ENCODE data around the gene FOXP1. TPM values are rescaled to one million over a fixed set of nuclear protein-coding genes. Genes with fewer than 3 reads are reported as not detected.
A peak's percentile ranks its signal among the peaks of the same experiment; 100 is the strongest.

FOXP1 gene
- total RNA-seq, result 100 to 1,000 TPM; 377 to 395 TPM
- total RNA-seq, result 120 to 182 reads per million in 2 donors

DNA sequence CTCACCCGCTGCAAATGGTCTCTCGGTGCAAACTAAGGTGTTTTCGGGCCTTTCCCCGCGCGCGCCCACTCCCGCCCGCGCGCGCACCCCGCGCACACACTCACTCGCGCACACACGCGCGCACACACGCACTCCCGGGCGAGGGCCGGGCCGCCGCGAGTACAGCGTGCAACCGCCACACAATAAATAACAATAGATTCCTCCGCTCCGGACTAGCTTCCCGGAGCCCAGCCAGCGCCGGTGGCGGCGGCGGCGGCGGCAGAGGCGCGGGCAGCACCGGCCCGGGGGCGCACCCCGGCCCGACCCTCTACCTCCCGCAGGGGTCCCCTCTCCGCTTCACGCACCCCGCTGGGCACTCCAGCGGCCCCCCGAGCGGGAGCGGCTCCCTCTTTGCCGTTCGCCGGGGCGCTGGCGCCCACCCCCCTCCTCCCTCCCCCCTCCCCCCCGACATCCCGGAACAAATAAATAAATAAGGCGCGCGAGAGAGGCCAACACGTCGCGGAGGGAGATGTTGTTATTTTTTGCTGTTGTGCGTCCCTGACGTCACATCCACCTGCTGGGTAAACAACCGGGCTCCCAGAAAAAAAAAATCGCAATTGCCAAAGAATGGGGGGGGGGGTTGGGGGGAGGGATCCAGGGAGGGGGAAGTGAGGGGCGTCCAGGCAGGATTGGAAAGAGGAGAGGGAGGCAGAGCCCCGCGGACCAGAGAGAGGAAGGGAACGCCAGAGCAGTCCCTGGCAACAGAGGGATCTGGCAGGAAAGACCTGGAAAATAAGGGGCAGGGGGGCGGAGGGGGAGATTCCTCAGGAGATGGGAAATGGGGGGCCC lies at the start of gene FOXP1:
Gene FOXP1 (minus strand): TSS at position 163 of the 828 bp plus-strand sequence. CDS start 385,347 bp downstream, outside the sequence.
- peaks cover 32% of the 10 kb centered on the region for H3K4me1 Mint-ChIP-seq
- peak within 1 kb of the TSS; percentile 95 for H3K27ac Mint-ChIP-seq
- peaks cover 5% of the 10 kb centered on the region for H3K36me3 Mint-ChIP-seq (ENCODE audit: low read depth)

DNA sequence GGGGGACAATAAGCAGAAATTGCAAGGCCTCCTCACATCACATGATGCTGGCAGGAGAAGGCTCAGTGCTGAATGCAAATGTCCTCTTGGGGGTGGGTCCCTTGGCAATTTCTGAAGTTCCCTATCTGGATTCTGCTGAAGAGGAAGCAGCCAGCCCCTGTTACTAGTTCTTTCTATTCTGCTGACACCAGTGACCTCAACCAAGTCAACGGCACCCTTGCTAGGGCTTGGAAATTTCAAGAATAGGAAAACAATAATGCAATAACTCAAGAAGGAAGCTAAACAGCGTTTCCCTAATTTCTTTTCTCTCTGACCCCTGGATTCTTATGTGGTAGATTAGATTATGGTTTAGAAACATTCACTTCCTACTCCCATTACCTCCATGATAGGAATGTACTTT lies 46.2 kb upstream of the FOXP1 start:
- H3K9me3 ChIP-seq (ENCODE audit: control insufficient read depth, low read length, poor library complexity, severe bottlenecking), result no peaks in the 10 kb centered on the region
- DNase-seq, result no peak
- no peaks in the 10 kb centered on the region for H3K36me3 Mint-ChIP-seq (ENCODE audit: low read depth)
- ATAC-seq, result no peak
- H3K4me3 Mint-ChIP-seq, result no peak overlapping the region
- H3K4me1 Mint-ChIP-seq, result no peaks in the 10 kb centered on the region
- no peaks in the 10 kb centered on the region for H3K27me3 Mint-ChIP-seq
- no peak overlapping the region for H3K27ac Mint-ChIP-seq

More for the DNA sequence above, at the start of gene FOXP1:
- Mint-ChIP-seq H3K27me3 (no peaks in the 10 kb centered on the region), H3K4me3 (peak within 1 kb of the TSS; percentile 98)
- no peaks in the 10 kb centered on the region for H3K9me3 ChIP-seq (ENCODE audit: control insufficient read depth, low read length, poor library complexity, severe bottlenecking)
- DNase-seq (peak; percentile 58 to 70 (median 61)), ATAC-seq (peak; percentile 75)

DNA sequence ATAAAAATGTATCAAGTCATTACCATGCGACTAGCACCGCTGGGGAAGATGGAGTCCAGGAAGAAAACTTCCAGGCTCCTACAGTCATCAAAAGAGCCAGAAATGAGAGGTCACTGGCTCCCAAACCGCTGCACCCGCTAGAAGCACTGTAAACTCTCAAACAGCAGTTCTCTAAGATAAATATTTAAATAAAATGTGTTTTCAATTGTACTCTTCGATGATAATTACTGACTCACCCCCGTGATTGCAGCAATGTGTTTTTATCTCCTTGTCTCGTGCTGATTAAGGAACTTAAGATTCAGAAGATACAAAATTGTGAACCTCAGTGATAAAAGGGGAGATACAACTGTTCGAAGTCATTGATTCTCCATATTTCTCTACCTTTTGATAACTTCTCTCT lies 45.8 kb upstream of the FOXP1 start:
- no peak for ATAC-seq

DNA sequence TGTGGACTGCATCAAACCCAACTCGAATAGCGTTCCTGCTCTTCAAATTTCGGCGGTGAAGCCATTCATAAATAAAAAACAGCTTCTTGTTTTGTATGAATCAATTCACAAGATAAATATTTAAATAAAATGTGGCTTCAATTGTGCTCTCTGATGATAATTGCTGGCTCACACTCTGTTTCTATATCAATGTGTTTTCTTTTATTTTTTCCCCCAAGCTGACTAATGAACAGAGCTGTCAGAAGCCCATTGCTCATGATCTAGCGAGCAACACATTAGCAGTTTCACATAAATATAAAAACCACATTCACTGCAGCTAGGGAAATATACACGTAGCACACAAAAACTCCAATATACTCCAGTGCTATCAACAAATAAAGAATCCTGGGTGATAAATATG lies 45.0 kb upstream of the FOXP1 start:
- ATAC-seq (no peak), DNase-seq (no peak)
- no peaks in the 10 kb centered on the region for H3K9me3 ChIP-seq (ENCODE audit: control insufficient read depth, low read length, poor library complexity, severe bottlenecking)
- no peaks in the 10 kb centered on the region for H3K4me1 Mint-ChIP-seq
- H3K27me3 Mint-ChIP-seq, result no peaks in the 10 kb centered on the region
- H3K4me3 Mint-ChIP-seq, result no peak overlapping the region
- H3K27ac Mint-ChIP-seq, result no peak overlapping the region
- no peaks in the 10 kb centered on the region for H3K36me3 Mint-ChIP-seq (ENCODE audit: low read depth)

More for the DNA sequence above, 45.8 kb upstream of the FOXP1 start:
- Mint-ChIP-seq H3K27ac (no peak overlapping the region), H3K4me1 (no peaks in the 10 kb centered on the region), H3K27me3 (no peaks in the 10 kb centered on the region), H3K4me3 (no peak overlapping the region), H3K36me3 (ENCODE audit: low read depth) (no peaks in the 10 kb centered on the region)
- no peaks in the 10 kb centered on the region for H3K9me3 ChIP-seq (ENCODE audit: control insufficient read depth, low read length, poor library complexity, severe bottlenecking)
- no peak for DNase-seq

DNA sequence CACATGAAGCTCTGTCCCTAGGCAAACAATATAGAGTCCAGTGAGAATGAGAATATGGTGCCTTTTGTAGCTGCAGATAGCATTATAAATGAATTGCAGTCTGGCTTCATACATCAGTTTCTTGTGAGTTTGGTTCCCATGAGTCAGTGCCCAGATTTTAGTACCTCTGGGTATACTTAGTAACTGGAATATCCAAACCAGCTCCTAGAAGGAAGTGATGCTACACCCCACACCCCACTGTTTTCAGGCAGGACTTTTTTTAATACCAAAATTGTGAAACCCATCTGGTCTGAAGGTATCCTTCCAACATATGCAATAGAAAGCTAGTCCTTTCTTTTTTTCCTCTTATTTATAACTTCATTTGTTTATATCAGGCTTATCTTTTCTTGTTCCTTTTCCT lies 42.1 kb upstream of the FOXP1 start:
- no peaks in the 10 kb centered on the region for H3K4me1 Mint-ChIP-seq
- no peaks in the 10 kb centered on the region for H3K9me3 ChIP-seq (ENCODE audit: control insufficient read depth, low read length, poor library complexity, severe bottlenecking)
- peaks cover 3% of the 10 kb centered on the region for H3K36me3 Mint-ChIP-seq (ENCODE audit: low read depth)
- no peak for DNase-seq
- H3K4me3 Mint-ChIP-seq, result no peak overlapping the region
- no peak overlapping the region for H3K27ac Mint-ChIP-seq
- H3K27me3 Mint-ChIP-seq, result no peaks in the 10 kb centered on the region
- no peak for ATAC-seq

DNA sequence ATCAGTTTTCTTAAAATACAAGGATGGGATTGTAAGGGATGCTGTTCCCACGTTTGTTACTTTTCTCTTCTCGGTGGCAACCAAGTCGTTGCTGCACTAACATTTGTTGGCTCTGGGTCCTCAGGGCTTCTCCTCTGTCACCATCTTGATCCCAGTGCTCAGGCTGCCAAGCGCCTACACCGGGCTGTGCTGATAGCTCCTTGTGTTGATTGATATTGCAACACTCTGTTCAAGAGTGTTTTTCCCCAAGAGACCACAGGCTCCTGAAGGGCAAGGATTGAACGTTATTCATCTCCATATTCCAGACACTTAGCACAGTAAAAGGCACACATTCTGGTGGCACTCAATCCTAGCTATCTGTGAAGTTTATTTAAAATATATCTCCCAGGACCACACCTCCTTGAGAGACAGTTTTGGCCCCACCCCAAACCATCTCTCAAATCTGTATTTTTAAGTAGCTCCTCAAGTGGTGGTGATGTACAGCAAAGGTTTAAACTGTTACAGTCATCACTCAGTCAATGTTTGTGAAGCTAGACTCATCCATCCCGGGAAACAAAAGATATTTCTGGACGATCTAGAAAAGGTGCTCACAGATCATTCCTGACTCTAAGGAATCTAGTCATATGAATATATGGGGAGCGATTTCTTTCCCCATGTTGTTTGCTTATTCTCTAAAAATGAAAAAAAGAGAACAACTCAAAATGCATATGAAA lies 38.5 kb upstream of the FOXP1 start:
- peaks cover 3% of the 10 kb centered on the region for H3K36me3 Mint-ChIP-seq (ENCODE audit: low read depth)
- H3K4me3 Mint-ChIP-seq, result no peak overlapping the region

DNA sequence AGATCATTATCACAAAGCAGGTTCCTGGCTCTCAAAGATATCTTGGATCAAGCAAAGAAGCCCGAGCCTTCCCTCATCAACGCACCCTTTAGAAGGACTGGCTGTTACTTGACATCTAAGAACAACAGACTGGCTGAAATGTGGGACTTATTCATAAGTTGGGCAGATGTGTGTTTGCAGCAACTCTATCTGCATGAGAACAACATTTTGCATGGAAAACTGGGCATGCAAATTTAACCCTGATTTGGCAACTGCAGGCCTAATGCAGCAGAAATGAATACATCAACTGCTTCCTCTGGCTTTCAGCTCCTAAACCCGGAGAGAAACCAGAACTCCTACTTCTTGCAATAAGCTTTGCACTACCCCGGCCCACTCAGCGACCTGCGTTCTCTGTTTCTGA lies 35.0 kb upstream of the FOXP1 start:
- Mint-ChIP-seq H3K27ac (no peak overlapping the region), H3K4me1 (peaks cover 2% of the 10 kb centered on the region), H3K27me3 (no peaks in the 10 kb centered on the region), H3K4me3 (no peak overlapping the region), H3K36me3 (ENCODE audit: low read depth) (peaks cover 3% of the 10 kb centered on the region)
- no peak for ATAC-seq
- no peaks in the 10 kb centered on the region for H3K9me3 ChIP-seq (ENCODE audit: control insufficient read depth, low read length, poor library complexity, severe bottlenecking)
- no peak for DNase-seq

More for the DNA sequence above, 38.5 kb upstream of the FOXP1 start:
- H3K9me3 ChIP-seq (ENCODE audit: control insufficient read depth, low read length, poor library complexity, severe bottlenecking), result no peaks in the 10 kb centered on the region
- H3K27me3 Mint-ChIP-seq, result no peaks in the 10 kb centered on the region
- no peak overlapping the region for H3K27ac Mint-ChIP-seq
- ATAC-seq, result no peak
- H3K4me1 Mint-ChIP-seq, result no peaks in the 10 kb centered on the region
- DNase-seq, result no peak

DNA sequence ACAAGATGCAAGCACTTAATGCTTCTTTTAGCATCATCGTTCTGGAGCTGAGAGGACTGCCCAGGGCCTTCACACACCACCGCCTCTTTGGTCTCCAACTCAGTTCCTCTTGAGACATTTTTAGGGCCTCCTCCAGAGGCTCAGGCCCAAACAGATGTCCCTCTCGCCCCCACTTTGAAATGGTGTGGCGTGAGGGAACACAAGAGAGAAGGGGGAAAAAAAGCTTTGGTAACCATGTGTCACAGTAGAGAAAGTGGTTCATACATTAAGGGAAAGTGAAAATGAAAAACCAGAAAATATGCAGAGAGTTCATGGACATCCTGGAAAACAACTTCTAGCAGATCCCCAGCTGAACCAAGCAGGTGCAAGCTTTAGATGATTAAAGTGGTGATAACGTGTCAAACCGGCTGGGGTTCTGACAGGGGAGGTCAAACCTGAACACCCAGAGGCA lies 33.1 kb upstream of the FOXP1 start:
- no peaks in the 10 kb centered on the region for H3K27me3 Mint-ChIP-seq
- no peak for DNase-seq
- H3K9me3 ChIP-seq (ENCODE audit: control insufficient read depth, low read length, poor library complexity, severe bottlenecking), result no peaks in the 10 kb centered on the region
- no peak for ATAC-seq
- peak overlapping the region; percentile 37 for H3K27ac Mint-ChIP-seq
- H3K4me1 Mint-ChIP-seq, result peaks cover 2% of the 10 kb centered on the region
- H3K4me3 Mint-ChIP-seq, result no peak overlapping the region
- peaks cover 3% of the 10 kb centered on the region for H3K36me3 Mint-ChIP-seq (ENCODE audit: low read depth)

DNA sequence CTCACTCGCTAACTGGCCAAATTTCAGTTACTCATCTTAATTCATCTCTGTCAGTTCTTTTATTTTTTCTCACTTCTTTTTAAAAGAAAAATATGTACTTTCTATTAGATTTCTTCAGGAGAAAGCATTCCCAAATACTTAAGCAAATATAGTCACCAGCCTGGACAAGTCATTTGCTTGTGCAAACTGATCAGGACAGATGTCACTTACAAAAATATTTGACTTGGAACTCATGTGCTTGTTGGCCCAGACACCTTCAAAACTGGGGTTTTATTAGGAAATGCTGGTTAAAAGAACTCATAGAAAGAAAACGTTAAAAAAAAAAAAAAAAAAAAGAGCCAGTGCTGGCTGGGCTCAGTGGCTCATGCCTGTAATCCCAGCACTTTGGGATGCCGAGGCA lies 31.3 kb upstream of the FOXP1 start:
- DNase-seq, result no peak
- H3K27me3 Mint-ChIP-seq, result no peaks in the 10 kb centered on the region
- H3K36me3 Mint-ChIP-seq (ENCODE audit: low read depth), result no peaks in the 10 kb centered on the region
- no peak overlapping the region for H3K27ac Mint-ChIP-seq
- H3K9me3 ChIP-seq (ENCODE audit: control insufficient read depth, low read length, poor library complexity, severe bottlenecking), result no peaks in the 10 kb centered on the region
- ATAC-seq, result no peak
- peaks cover 2% of the 10 kb centered on the region for H3K4me1 Mint-ChIP-seq
- no peak overlapping the region for H3K4me3 Mint-ChIP-seq

DNA sequence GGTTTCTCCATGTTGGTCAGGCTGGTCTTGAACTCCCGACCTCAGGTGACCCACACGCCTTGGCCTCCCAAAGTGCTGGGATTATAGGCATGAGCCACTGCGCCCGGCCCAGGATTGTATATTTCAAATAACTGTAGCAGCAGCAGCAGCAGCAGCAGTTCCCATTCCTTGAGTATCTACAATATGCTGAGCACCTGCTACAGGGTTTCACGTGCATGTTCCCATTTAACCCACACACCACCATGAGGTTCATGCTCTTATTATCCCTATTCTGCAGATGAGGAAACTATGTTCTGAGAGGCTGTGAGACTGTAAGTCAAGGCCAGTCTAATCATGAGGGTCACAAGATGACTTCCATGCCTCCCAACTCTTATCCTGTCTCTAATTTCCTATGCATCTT lies 30.9 kb upstream of the FOXP1 start:
- Mint-ChIP-seq H3K4me1 (peaks cover 2% of the 10 kb centered on the region), H3K4me3 (no peak overlapping the region), H3K27ac (no peak overlapping the region), H3K36me3 (ENCODE audit: low read depth) (no peaks in the 10 kb centered on the region), H3K27me3 (no peaks in the 10 kb centered on the region)
- H3K9me3 ChIP-seq (ENCODE audit: control insufficient read depth, low read length, poor library complexity, severe bottlenecking), result no peaks in the 10 kb centered on the region
- ATAC-seq, result no peak
- no peak for DNase-seq

DNA sequence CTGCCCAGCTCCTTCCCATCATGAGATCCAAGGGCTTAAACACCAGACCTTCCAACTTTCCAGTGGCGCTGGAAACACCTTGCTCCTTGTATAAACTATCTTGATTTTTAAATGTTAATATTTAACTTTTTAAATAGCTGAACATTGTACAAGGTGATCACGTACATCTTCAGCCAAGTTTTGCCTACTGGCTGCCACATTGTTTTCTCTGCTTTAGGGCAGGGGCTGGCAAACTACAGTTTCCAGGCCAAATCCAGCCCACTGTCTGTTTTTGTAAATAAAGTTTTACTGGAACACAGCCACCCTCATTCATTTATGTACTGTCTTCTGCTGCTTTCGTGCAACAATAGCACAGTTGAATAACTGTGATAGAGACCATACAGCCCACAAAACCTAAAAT lies 27.6 kb upstream of the FOXP1 start:
- DNase-seq, result no peak
- Mint-ChIP-seq H3K36me3 (ENCODE audit: low read depth) (no peaks in the 10 kb centered on the region), H3K4me1 (no peaks in the 10 kb centered on the region), H3K27me3 (no peaks in the 10 kb centered on the region), H3K4me3 (no peak overlapping the region), H3K27ac (no peak overlapping the region)
- ATAC-seq, result no peak
- H3K9me3 ChIP-seq (ENCODE audit: control insufficient read depth, low read length, poor library complexity, severe bottlenecking), result no peaks in the 10 kb centered on the region

DNA sequence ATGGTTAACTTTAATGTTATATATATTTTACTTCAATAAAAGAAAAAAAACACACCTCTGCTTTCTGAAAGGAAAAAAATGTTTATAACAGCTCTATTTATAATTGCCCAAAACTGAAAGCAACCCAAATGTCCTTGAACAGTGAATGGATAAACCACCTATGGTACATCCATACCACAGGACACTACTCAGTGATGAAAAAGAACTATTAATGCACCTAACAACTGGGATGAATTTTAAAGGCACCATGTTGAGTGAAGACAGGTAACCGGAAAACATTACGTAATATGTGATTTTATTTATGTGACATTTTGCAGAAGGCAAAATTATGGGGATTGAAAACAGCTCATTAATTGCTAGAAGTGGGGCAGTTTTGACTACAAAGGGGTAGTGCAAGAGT lies 23.8 kb upstream of the FOXP1 start:
- ATAC-seq (no peak), DNase-seq (no peak)
- no peaks in the 10 kb centered on the region for H3K9me3 ChIP-seq (ENCODE audit: control insufficient read depth, low read length, poor library complexity, severe bottlenecking)
- H3K27me3 Mint-ChIP-seq, result no peaks in the 10 kb centered on the region
- H3K27ac Mint-ChIP-seq, result no peak overlapping the region
- no peaks in the 10 kb centered on the region for H3K36me3 Mint-ChIP-seq (ENCODE audit: low read depth)
- H3K4me1 Mint-ChIP-seq, result peaks cover 4% of the 10 kb centered on the region
- H3K4me3 Mint-ChIP-seq, result no peak overlapping the region

DNA sequence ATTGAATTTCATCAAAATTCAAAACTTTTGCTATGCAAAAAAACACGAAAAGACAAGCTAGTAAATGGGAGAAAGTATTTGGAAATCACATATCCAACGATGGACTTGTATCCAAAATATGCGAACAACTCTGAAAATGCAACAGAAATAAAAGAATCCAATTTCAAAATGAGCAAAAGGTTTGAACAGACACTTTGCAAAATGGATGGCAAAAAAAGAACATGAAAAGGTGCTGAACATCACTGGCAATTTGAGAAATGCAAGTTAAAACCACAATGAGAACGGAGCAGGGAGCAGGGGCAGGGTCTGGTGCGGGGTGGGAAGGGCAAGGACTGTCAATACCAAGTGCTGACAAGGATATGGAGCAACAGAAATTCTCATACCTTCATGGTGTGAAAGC lies 23.1 kb upstream of the FOXP1 start:
- no peak for DNase-seq
- H3K4me3 Mint-ChIP-seq, result no peak overlapping the region
- H3K9me3 ChIP-seq (ENCODE audit: control insufficient read depth, low read length, poor library complexity, severe bottlenecking), result no peaks in the 10 kb centered on the region
- peaks cover 8% of the 10 kb centered on the region for H3K4me1 Mint-ChIP-seq
- H3K27ac Mint-ChIP-seq, result no peak overlapping the region
- H3K36me3 Mint-ChIP-seq (ENCODE audit: low read depth), result peaks cover 2% of the 10 kb centered on the region
- H3K27me3 Mint-ChIP-seq, result no peaks in the 10 kb centered on the region
- ATAC-seq, result no peak
